Progenitor cell of endocrine pancreas (in vitro differentiated cells): ENCODE results near the gene HS6ST3. TPM values are rescaled to one million over a fixed set of nuclear protein-coding genes. Genes with fewer than 3 reads are reported as not detected.

Experiments used
- DNase-seq: peaks from one replicate; pipeline ENCODE4 v3.0.0; 2021; ENCODE audit warnings: low spot score; ENCODE audit not compliant: unreplicated experiment
- H3K27ac Mint-ChIP-seq: 2 replicates; pipeline ENCODE4 v1.8.0; 2021; ENCODE audit warnings: mild to moderate bottlenecking, moderate library complexity, mixed read lengths
- H3K27me3 Mint-ChIP-seq: 2 replicates; pipeline ENCODE4 v1.8.0; 2021; ENCODE audit warnings: mixed read lengths
- H3K36me3 Mint-ChIP-seq: 2 replicates; pipeline ENCODE4 v1.8.0; 2022; ENCODE audit warnings: mixed read lengths; ENCODE audit not compliant: insufficient read depth
- H3K4me1 Mint-ChIP-seq: 2 replicates; pipeline ENCODE4 v1.8.0; 2021; ENCODE audit warnings: low read depth, mixed read lengths
- H3K4me3 Mint-ChIP-seq: 2 replicates; pipeline ENCODE4 v1.8.0; 2021; ENCODE audit warnings: low read depth, mild to moderate bottlenecking, moderate library complexity, mixed read lengths
- H3K9me3 Mint-ChIP-seq: 2 replicates; pipeline ENCODE4 v1.8.0; 2021; ENCODE audit warnings: low read depth, mixed read lengths
- CTCF ChIP-seq: fragments of 200-600 bp; sonication (generic); IDR thresholded peaks from one replicate; pipeline ENCODE4 v1.5.0; 2021; ENCODE audit warnings: antibody characterized with exemption, mild to moderate bottlenecking; ENCODE audit not compliant: unreplicated experiment
- total RNA-seq: library from RNA; stranded (reverse); gene quantifications from 2 replicates; pipeline ENCODE4 v1.2.1, GENCODE V29; 2021

The HS6ST3 gene
- total RNA-seq, 1 donor from 2014 or later: 0.84 TPM

GRCh38 chr13:96783057-96783456, 693.1 kb downstream of the HS6ST3 start:
- TF ChIP-seq CTCF: no peak
- DNase-seq: no peak
- H3K27me3 Mint-ChIP-seq: no peaks in the 10 kb centered on the region
- H3K9me3 Mint-ChIP-seq: peaks cover 15% of the 10 kb centered on the region
- peaks cover 2% of the 10 kb centered on the region for H3K4me1 Mint-ChIP-seq
- no peak overlapping the region for H3K27ac Mint-ChIP-seq
- no peak overlapping the region for H3K4me3 Mint-ChIP-seq
- H3K36me3 Mint-ChIP-seq: no peaks in the 10 kb centered on the region

GRCh38 chr13:96783511-96783910, 693.6 kb downstream of the HS6ST3 start:
- peaks cover 11% of the 10 kb centered on the region for H3K9me3 Mint-ChIP-seq
- no peak overlapping the region for H3K4me3 Mint-ChIP-seq
- H3K36me3 Mint-ChIP-seq: no peaks in the 10 kb centered on the region
- peaks cover 2% of the 10 kb centered on the region for H3K4me1 Mint-ChIP-seq
- TF ChIP-seq CTCF: no peak
- H3K27ac Mint-ChIP-seq: no peak overlapping the region
- no peaks in the 10 kb centered on the region for H3K27me3 Mint-ChIP-seq
- DNase-seq: no peak

- Mint-ChIP-seq H3K4me3 (no peak overlapping the region), H3K36me3 (no peaks in the 10 kb centered on the region), H3K9me3 (peaks cover 7% of the 10 kb centered on the region), H3K27ac (no peak overlapping the region), H3K27me3 (no peaks in the 10 kb centered on the region), H3K4me1 (no peaks in the 10 kb centered on the region)
- DNase-seq: no peak
- no peak for TF ChIP-seq CTCF
Observed at GRCh38 chr13:96785986-96786385, 696.1 kb downstream of the HS6ST3 start.

GRCh38 chr13:96792188-96792587, 702.3 kb downstream of the HS6ST3 start:
- TF ChIP-seq CTCF: no peak
- Mint-ChIP-seq H3K4me3 (no peak overlapping the region), H3K9me3 (peaks cover 3% of the 10 kb centered on the region), H3K27ac (no peak overlapping the region), H3K27me3 (peaks cover 11% of the 10 kb centered on the region), H3K4me1 (no peaks in the 10 kb centered on the region), H3K36me3 (no peaks in the 10 kb centered on the region)
- no peak for DNase-seq

GRCh38 chr13:96792736-96793403, 703.0 kb downstream of the HS6ST3 start:
- Mint-ChIP-seq H3K4me3 (no peak overlapping the region), H3K36me3 (no peaks in the 10 kb centered on the region), H3K4me1 (no peaks in the 10 kb centered on the region), H3K27ac (no peak overlapping the region), H3K9me3 (peaks cover 1% of the 10 kb centered on the region), H3K27me3 (peaks cover 18% of the 10 kb centered on the region)
- no peak for TF ChIP-seq CTCF
- DNase-seq: no peak
